ENCODE results near the gene RPAP3. TPM values are rescaled to one million over a fixed set of nuclear protein-coding genes. Genes with fewer than 3 reads are reported as not detected.

The RPAP3 gene
- total and polyA plus RNA-seq, 2 experiments from 2014 or later: 31.4 to 69.9 TPM

GRCh38 chr12:47739297-47739696 is 33.5 kb upstream of the RPAP3 start:
- no peaks in the 10 kb centered on the region for H3K9me2 ChIP-seq (ENCODE audit: insufficient read depth)
- H3K4me3 ChIP-seq: no peak overlapping the region
- H3F3A ChIP-seq (replicated peaks; ENCODE audit: low read depth): no peaks in the 10 kb centered on the region
- TF ChIP-seq REST (IDR thresholded peaks at IDR 0.05; ENCODE audit: unreplicated experiment) (no peak), POLR2AphosphoS5 (IDR thresholded peaks at IDR 0.05; ENCODE audit: low read depth) (no peak), ETS1 (IDR thresholded peaks at IDR 0.05) (no peak), ZNF114 (CRISPR knock-in tag; IDR thresholded peaks at IDR 0.05) (no peak)
- H3K4me2 ChIP-seq: no peak overlapping the region
- H3K27me3 Mint-ChIP-seq (ENCODE audit: insufficient read depth, low read depth, poor library complexity): peaks cover 21% of the 10 kb centered on the region
- no peaks in the 10 kb centered on the region for H3K79me2 ChIP-seq (replicated peaks; ENCODE audit: insufficient read depth)
- H3K4me3 Mint-ChIP-seq: no peak overlapping the region
- H3K36me3 Mint-ChIP-seq (ENCODE audit: low read depth): no peaks in the 10 kb centered on the region; the same call in 2 of the 3 replicates
- H3K27ac Mint-ChIP-seq: no peak overlapping the region
- H3K4me1 Mint-ChIP-seq: peaks cover 39% of the 10 kb centered on the region
- H4K20me1 ChIP-seq (replicated peaks; ENCODE audit: insufficient read depth): no peaks in the 10 kb centered on the region
- no peaks in the 10 kb centered on the region; the same call in 2 of the 3 replicates for H3K9me3 Mint-ChIP-seq
- H3K27me3 ChIP-seq (ENCODE audit: insufficient read depth): no peaks in the 10 kb centered on the region
- H3K27ac ChIP-seq (ENCODE audit: low read depth): no peak overlapping the region
- DNase-seq (ENCODE audit: low spot score) (no peak), ATAC-seq (no peak)
- H2AFZ ChIP-seq: no peak overlapping the region
- H3K4me1 ChIP-seq (ENCODE audit: insufficient read depth): peaks cover 15% of the 10 kb centered on the region; the same call in 1 of the 2 replicates
- no peaks in the 10 kb centered on the region for H3K36me3 ChIP-seq (ENCODE audit: insufficient read depth)

- no peak overlapping the region for H3K4me2 ChIP-seq
- no peaks in the 10 kb centered on the region for H3F3A ChIP-seq (replicated peaks; ENCODE audit: low read depth)
- no peak overlapping the region for H3K4me3 ChIP-seq
- H3K4me3 Mint-ChIP-seq: no peak overlapping the region
- ATAC-seq: no peak
- no peaks in the 10 kb centered on the region for H4K20me1 ChIP-seq (replicated peaks; ENCODE audit: insufficient read depth)
- no peaks in the 10 kb centered on the region for H3K36me3 ChIP-seq (ENCODE audit: insufficient read depth)
- H3K9me2 ChIP-seq (ENCODE audit: insufficient read depth): no peaks in the 10 kb centered on the region
- no peaks in the 10 kb centered on the region for H3K27me3 ChIP-seq (ENCODE audit: insufficient read depth)
- H3K9me3 Mint-ChIP-seq: no peaks in the 10 kb centered on the region
- no peak for DNase-seq (ENCODE audit: low spot score)
- H3K27me3 Mint-ChIP-seq (ENCODE audit: insufficient read depth, low read depth, poor library complexity): peaks cover 14% of the 10 kb centered on the region
- H3K79me2 ChIP-seq (replicated peaks; ENCODE audit: insufficient read depth): no peaks in the 10 kb centered on the region
- H3K4me1 ChIP-seq (ENCODE audit: insufficient read depth): peaks cover 16% of the 10 kb centered on the region; the same call in 1 of the 2 replicates
- no peak for TF ChIP-seq JUNB (IDR thresholded peaks at IDR 0.05; ENCODE audit: unreplicated experiment)
- H3K36me3 Mint-ChIP-seq (ENCODE audit: low read depth): no peaks in the 10 kb centered on the region; the same call in 2 of the 3 replicates
- H2AFZ ChIP-seq: no peak overlapping the region
- no peak overlapping the region for H3K27ac ChIP-seq (ENCODE audit: low read depth)
- no peak overlapping the region for H3K27ac Mint-ChIP-seq
- H3K4me1 Mint-ChIP-seq: peaks cover 30% of the 10 kb centered on the region
Measured at GRCh38 chr12:47737936-47738594, 32.2 kb upstream of the RPAP3 start.

Data from GM23338 (cell line).